OCI-LY1 (cell line): Measurements from ENCODE around the gene FTL.

Experiments used
- H2AFZ ChIP-seq: fragments of 200-600 bp; sonication (generic), shearing (Covaris generic); 2 replicates; pipeline ENCODE4 v1.6.0; 2014; ENCODE audit warnings: antibody characterized with exemption, mild to moderate bottlenecking, low read length
- H3F3A ChIP-seq: fragments of 200-600 bp; sonication (generic), shearing (Covaris generic); 2 replicates; pipeline ENCODE4 v1.6.0; 2014; ENCODE audit warnings: mild to moderate bottlenecking, antibody characterized with exemption, low read length, moderate library complexity; ENCODE audit not compliant: insufficient read depth
- H3K27ac ChIP-seq: fragments of 200-600 bp; sonication (generic); 2 replicates; pipeline ENCODE4 v1.5.1; 2014; ENCODE audit warnings: low read length, mixed run types, mild to moderate bottlenecking, low read depth; ENCODE audit not compliant: poor library complexity, severe bottlenecking
- H3K27me3 ChIP-seq: fragments of 200-600 bp; sonication (generic); 2 replicates; pipeline ENCODE4 v1.6.0; 2014; ENCODE audit warnings: antibody characterized with exemption, mild to moderate bottlenecking, low read length, moderate library complexity; ENCODE audit not compliant: insufficient read depth
- H3K36me3 ChIP-seq: fragments of 200-600 bp; sonication (generic); 2 replicates; pipeline ENCODE4 v1.6.1; 2014; ENCODE audit warnings: mild to moderate bottlenecking, antibody characterized with exemption, low read length, moderate library complexity, mixed read lengths; ENCODE audit not compliant: insufficient read depth
- H3K4me1 ChIP-seq: fragments of 200-600 bp; sonication (generic); 2 replicates; pipeline ENCODE4 v1.5.1; 2014; ENCODE audit warnings: mild to moderate bottlenecking, low read length, moderate library complexity; ENCODE audit not compliant: insufficient read depth, severe bottlenecking
- H3K4me2 ChIP-seq: fragments of 200-600 bp; sonication (generic), shearing (Covaris generic); 2 replicates; pipeline ENCODE4 v1.6.1; 2014; ENCODE audit warnings: low read length
- H3K4me3 ChIP-seq: fragments of 200-600 bp; sonication (generic); 2 replicates; pipeline ENCODE4 v1.5.1; 2014; ENCODE audit warnings: low read length, low read depth, mild to moderate bottlenecking, mixed read lengths; ENCODE audit not compliant: poor library complexity, severe bottlenecking
- H3K79me2 ChIP-seq: fragments of 200-600 bp; shearing (Covaris generic); 2 replicates; pipeline ENCODE4 v1.6.1; 2016; ENCODE audit warnings: mixed run types, low read length, mixed read lengths; ENCODE audit not compliant: insufficient read depth
- H3K9ac ChIP-seq: fragments of 200-600 bp; sonication (generic), shearing (Covaris generic); 2 replicates; pipeline ENCODE4 v1.6.1; 2014; ENCODE audit warnings: mild to moderate bottlenecking, low read length, mixed read lengths
- H3K9me2 ChIP-seq: fragments of 200-600 bp; sonication (generic), shearing (Covaris generic); 2 replicates; pipeline ENCODE4 v1.6.1; 2014; ENCODE audit warnings: low read depth, mild to moderate bottlenecking, low read length, mixed read lengths
- H3K9me3 ChIP-seq: fragments of 200-600 bp; shearing (Covaris generic); 2 replicates; pipeline ENCODE4 v1.6.1; 2014; ENCODE audit warnings: low read length, mixed read lengths
- H4K20me1 ChIP-seq: fragments of 200-600 bp; sonication (generic), shearing (Covaris generic); 2 replicates; pipeline ENCODE4 v1.6.0; 2016; ENCODE audit warnings: mild to moderate bottlenecking, low read length; ENCODE audit not compliant: insufficient read depth
- CTCF ChIP-seq: fragments of 200-600 bp; sonication (generic), shearing (Covaris generic); IDR thresholded peaks from 2 replicates; pipeline ENCODE4 v1.5.1; 2017; ENCODE audit warnings: mild to moderate bottlenecking, antibody characterized with exemption, low read length, moderate library complexity, mixed read lengths
- EZH2 ChIP-seq: fragments of 200-600 bp; sonication (generic), shearing (Covaris generic); IDR thresholded peaks from 2 replicates; pipeline ENCODE4 v1.8.0; 2017; ENCODE audit warnings: borderline replicate concordance, mixed run types, mild to moderate bottlenecking, antibody characterized with exemption, low read length, moderate library complexity, mixed read lengths

Gene FTL

GRCh38 chr19:48940902-48941301 is 24.2 kb upstream of the FTL start:
- TF ChIP-seq CTCF, result no peak
- no peak for TF ChIP-seq EZH2
- H3K4me1 ChIP-seq, result no peaks in the 10 kb centered on the region
- no peaks in the 10 kb centered on the region for H3K9me2 ChIP-seq
- no peaks in the 10 kb centered on the region for H3K79me2 ChIP-seq
- H3K9me3 ChIP-seq, result peaks cover 8% of the 10 kb centered on the region
- no peaks in the 10 kb centered on the region for H4K20me1 ChIP-seq
- no peaks in the 10 kb centered on the region for H3K27me3 ChIP-seq
- no peaks in the 10 kb centered on the region for H3F3A ChIP-seq
- H3K4me3 ChIP-seq, result no peak overlapping the region
- H3K36me3 ChIP-seq, result peaks cover 4% of the 10 kb centered on the region; the same call in 1 of the 2 replicates
- no peak overlapping the region for H2AFZ ChIP-seq
- H3K27ac ChIP-seq, result no peak overlapping the region
- H3K4me2 ChIP-seq, result no peak overlapping the region
- no peak overlapping the region for H3K9ac ChIP-seq

- Histone ChIP-seq H3K4me2 (no peak overlapping the region), H3K9me3 (peaks cover 18% of the 10 kb centered on the region), H3K9ac (no peak overlapping the region), H3K27ac (no peak overlapping the region), H3K36me3 (peaks cover 4% of the 10 kb centered on the region; the same call in 1 of the 2 replicates), H3K4me3 (no peak overlapping the region), H2AFZ (no peak overlapping the region), H4K20me1 (no peaks in the 10 kb centered on the region), H3K9me2 (no peaks in the 10 kb centered on the region), H3K79me2 (no peaks in the 10 kb centered on the region), H3K27me3 (no peaks in the 10 kb centered on the region), H3K4me1 (no peaks in the 10 kb centered on the region), H3F3A (no peaks in the 10 kb centered on the region)
- TF ChIP-seq EZH2 (no peak), CTCF (no peak)
These were observed 22.0 kb upstream of the FTL start for GRCh38 chr19:48943081-48943480.

- H3K9me2 ChIP-seq, result no peaks in the 10 kb centered on the region
- no peaks in the 10 kb centered on the region for H3K79me2 ChIP-seq
- H3K9ac ChIP-seq, result no peak overlapping the region
- H3K36me3 ChIP-seq, result peaks cover 1% of the 10 kb centered on the region; the same call in 1 of the 2 replicates
- no peak overlapping the region for H3K27ac ChIP-seq
- TF ChIP-seq EZH2 (no peak), CTCF (no peak)
- no peak overlapping the region for H2AFZ ChIP-seq
- no peaks in the 10 kb centered on the region for H3F3A ChIP-seq
- no peaks in the 10 kb centered on the region for H3K27me3 ChIP-seq
- no peak overlapping the region for H3K4me3 ChIP-seq
- peaks cover 18% of the 10 kb centered on the region for H3K9me3 ChIP-seq
- no peaks in the 10 kb centered on the region for H3K4me1 ChIP-seq
- H4K20me1 ChIP-seq, result no peaks in the 10 kb centered on the region
- no peak overlapping the region for H3K4me2 ChIP-seq
These were observed 19.7 kb upstream of the FTL start for GRCh38 chr19:48945415-48945814.
